Effector memory CD4-positive, alpha-beta T cell (primary cell): ENCODE measurements around the gene GREM2.

Source experiments
- DNase-seq, 3 donors: peaks; one replicate each; pipeline ENCODE4 v3.0.0-alpha.2; 2020
- H3K27ac ChIP-seq: 2 replicates; pipeline ENCODE4 v1.7.0; 2013; ENCODE audit warnings: mild to moderate bottlenecking, low read length, moderate library complexity; ENCODE audit not compliant: insufficient read depth, poor library complexity, severe bottlenecking
- H3K27me3 ChIP-seq: replicated peaks from 2 replicates; pipeline ENCODE4 v1.7.0; 2013; ENCODE audit warnings: mild to moderate bottlenecking, low read length; ENCODE audit not compliant: insufficient read depth, control insufficient read depth, poor library complexity, severe bottlenecking
- H3K36me3 ChIP-seq: 2 replicates; pipeline ENCODE4 v1.7.0; 2013; ENCODE audit warnings: mild to moderate bottlenecking, low read length, moderate library complexity; ENCODE audit not compliant: control insufficient read depth, insufficient read depth
- H3K4me1 ChIP-seq: 2 replicates; pipeline ENCODE4 v1.7.0; 2013; ENCODE audit warnings: low read length, mild to moderate bottlenecking; ENCODE audit not compliant: control insufficient read depth, insufficient read depth, poor library complexity, severe bottlenecking
- H3K4me3 ChIP-seq: 2 replicates; pipeline ENCODE4 v1.7.0; 2013; ENCODE audit warnings: low read length, low read depth, mild to moderate bottlenecking; ENCODE audit not compliant: insufficient read depth, poor library complexity, severe bottlenecking
- H3K9me3 ChIP-seq: 2 replicates; pipeline ENCODE4 v1.7.0; 2013; ENCODE audit warnings: mild to moderate bottlenecking, low read length, moderate library complexity; ENCODE audit not compliant: control insufficient read depth
- total RNA-seq, 3 donors: gene quantifications; one replicate each; lab custom pipeline; 2026; lab: John Stamatoyannopoulos, UW

The GREM2 gene
- 2.3 to 3.6 (median 2.5) reads per million in 3 donors for total RNA-seq

DNA sequence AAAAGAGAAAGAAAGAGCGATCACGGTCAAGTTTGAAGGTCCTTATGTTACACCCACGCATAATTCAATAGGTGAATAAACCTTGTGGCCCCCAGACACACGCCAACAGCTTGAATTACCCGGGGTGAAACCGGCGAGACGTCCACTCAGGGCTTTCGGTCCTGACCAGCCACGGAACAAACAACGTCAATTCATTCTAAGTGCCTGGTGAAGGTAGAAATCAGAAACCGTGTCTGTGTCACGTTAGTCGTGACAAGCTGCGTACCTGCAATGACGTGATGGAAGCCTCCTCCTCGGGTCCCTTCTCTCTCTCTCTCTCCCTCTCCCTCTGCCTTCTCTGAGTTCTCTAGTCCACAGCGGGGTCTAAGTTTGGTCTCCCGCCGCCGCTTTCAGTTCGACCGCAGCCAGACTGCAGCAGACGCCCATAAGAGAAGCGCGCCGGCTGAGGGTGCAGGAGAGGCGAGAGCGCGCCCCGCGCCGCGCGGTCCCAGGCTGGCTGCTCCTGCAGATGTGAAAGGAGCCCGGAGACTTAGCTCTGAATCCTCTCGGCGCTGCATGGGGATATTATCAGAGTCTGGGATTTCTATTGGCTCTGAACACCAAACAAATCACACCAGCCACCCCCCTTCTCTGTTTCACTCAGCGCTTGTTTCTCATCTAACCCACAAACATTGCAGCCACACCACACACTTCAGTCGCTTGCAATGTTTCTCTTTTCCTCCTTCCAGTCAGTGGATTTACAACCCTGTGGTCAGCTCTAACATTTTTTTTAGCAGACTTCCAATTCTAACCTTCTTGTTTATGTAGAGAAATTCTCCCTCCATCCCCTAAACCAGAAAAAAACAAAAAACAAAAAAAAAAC is at the start of gene GREM2:
TSS of gene GREM2 (minus strand) at position 537 of the 862 bp plus-strand sequence. CDS start 118,680 bp downstream, outside the sequence.
- Histone ChIP-seq H3K36me3 (no peaks in the 10 kb centered on the region), H3K27me3 (no peaks in the 10 kb centered on the region), H3K4me3 (peak within 1 kb of the TSS; percentile 60), H3K4me1 (no peaks in the 10 kb centered on the region), H3K9me3 (no peaks in the 10 kb centered on the region), H3K27ac (peak within 1 kb of the TSS; percentile 62)
- DNase-seq: peak; percentile 8 to 19 (median 17)

DNA sequence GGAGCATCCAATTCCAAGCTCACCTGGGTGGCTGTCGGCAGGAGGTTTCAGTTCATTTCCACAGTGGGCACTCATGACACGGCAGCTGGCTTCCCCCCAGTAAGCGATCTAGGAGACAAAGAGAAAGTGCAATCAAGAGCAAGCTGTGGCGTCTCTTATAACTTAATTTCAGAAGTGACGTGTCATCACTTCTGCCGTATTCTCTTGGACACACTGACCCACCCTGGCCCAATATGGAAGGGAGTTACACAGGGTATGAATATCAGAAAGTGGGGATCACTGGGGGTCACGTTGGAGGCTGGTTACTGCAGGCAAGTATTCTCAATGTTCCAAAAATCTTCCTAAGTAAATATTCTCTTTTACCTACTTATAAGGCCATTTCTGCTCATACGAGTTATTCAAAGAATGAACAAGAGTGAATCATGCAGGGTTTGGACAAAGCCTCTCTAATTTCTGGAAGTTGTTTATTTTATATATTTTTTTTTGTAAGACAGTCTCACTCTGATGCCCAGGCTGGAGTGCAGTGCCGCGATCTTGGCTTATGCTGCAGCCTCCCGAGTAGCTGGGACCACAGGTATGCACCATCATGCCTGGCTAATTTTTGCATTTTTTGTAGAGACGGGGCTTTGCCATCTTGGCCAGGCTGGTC is 46.5 kb upstream of the GREM2 start:
- DNase-seq: no peak
- Histone ChIP-seq H3K4me1 (no peaks in the 10 kb centered on the region), H3K36me3 (no peaks in the 10 kb centered on the region), H3K9me3 (no peaks in the 10 kb centered on the region), H3K27ac (no peak overlapping the region), H3K27me3 (no peaks in the 10 kb centered on the region), H3K4me3 (no peak overlapping the region)

DNA sequence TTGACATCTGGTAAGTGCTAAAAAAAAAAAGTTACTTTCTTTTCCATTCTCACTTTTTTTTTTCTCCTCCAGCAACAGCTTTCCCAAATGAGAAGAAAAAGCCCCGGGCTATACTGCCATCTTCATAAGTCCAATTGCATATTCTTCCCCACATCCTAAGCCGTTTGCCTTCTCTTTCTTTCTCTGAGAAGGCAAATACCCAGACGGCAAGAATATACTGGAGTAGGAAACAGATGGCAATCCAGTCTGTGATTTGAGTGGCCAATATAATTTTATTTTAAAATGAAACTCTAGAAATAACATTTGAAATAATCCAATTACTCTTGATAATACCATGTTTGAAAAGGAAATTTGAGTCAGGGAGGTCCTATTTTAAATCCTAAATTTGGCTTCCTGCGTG is 44.6 kb upstream of the GREM2 start:
- H3K9me3 ChIP-seq: no peaks in the 10 kb centered on the region
- H3K4me1 ChIP-seq: no peaks in the 10 kb centered on the region
- H3K4me3 ChIP-seq: no peak overlapping the region
- H3K36me3 ChIP-seq: no peaks in the 10 kb centered on the region
- no peak for DNase-seq
- no peaks in the 10 kb centered on the region for H3K27me3 ChIP-seq
- H3K27ac ChIP-seq: no peak overlapping the region

DNA sequence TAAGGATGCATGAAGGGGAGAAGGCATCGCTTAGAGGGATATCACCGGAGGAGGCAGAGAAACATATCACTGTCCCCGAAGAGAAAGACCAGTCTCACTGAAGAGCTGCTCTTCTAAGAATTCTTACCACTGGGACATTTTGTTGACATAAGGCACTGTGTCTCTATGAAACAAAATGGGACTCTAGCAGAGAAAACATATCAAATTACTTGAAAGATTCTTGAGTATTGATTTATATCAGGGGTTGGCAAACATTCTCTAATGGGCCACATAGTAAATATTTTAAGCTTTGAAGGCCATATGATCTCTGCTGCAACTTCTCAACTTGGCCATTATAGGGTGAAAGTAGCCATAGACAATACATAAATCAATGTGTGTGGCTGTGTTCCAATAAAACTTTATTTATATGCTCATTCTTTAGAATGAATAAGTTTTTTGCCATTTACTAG is 41.0 kb upstream of the GREM2 start:
- Histone ChIP-seq H3K4me1 (no peaks in the 10 kb centered on the region), H3K27ac (no peak overlapping the region), H3K36me3 (no peaks in the 10 kb centered on the region), H3K4me3 (no peak overlapping the region), H3K27me3 (no peaks in the 10 kb centered on the region), H3K9me3 (no peaks in the 10 kb centered on the region)
- DNase-seq: no peak

DNA sequence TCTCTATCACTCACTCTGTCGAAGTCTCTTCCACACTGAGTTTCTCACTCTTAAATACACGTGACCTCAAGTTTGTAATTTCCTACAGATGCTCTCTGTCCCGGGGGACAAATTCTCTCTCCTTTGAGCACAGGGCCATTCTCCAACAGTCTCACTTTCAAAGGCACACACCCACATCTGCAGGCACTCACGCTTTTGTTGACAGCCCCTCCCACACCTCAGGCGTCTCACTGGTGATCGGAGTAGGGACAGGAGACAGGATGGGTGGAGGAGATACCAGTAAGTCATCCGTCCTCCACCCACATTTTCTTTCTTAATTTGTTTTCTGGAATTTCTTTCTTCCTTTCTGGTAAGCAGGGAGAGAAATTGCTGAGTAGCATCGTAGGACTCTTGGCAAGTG is 40.6 kb upstream of the GREM2 start:
- no peak for DNase-seq
- Histone ChIP-seq H3K4me3 (no peak overlapping the region), H3K9me3 (no peaks in the 10 kb centered on the region), H3K4me1 (no peaks in the 10 kb centered on the region), H3K36me3 (no peaks in the 10 kb centered on the region), H3K27ac (no peak overlapping the region), H3K27me3 (no peaks in the 10 kb centered on the region)

DNA sequence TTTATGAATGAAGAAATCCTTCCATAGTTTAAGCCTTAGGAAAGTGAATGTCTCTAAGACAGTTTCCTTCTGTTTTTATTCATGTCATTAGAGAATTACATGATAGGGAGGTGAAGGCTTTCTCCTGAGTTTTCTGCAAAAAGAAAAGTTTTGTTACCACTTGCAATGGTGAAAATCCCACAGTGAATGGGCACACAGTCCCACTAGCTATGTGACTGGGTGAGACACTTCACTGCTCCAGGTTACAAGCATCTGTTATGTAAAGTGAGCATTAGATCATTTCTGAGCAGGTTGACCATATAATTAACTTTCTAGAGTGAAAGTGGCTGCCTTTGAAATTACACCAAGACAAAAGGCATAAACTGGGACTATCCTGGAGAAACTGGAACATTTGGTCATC is 38.9 kb upstream of the GREM2 start:
- Histone ChIP-seq H3K36me3 (no peaks in the 10 kb centered on the region), H3K4me3 (no peak overlapping the region), H3K27ac (no peak overlapping the region), H3K4me1 (no peaks in the 10 kb centered on the region), H3K27me3 (no peaks in the 10 kb centered on the region), H3K9me3 (no peaks in the 10 kb centered on the region)
- no peak for DNase-seq

DNA sequence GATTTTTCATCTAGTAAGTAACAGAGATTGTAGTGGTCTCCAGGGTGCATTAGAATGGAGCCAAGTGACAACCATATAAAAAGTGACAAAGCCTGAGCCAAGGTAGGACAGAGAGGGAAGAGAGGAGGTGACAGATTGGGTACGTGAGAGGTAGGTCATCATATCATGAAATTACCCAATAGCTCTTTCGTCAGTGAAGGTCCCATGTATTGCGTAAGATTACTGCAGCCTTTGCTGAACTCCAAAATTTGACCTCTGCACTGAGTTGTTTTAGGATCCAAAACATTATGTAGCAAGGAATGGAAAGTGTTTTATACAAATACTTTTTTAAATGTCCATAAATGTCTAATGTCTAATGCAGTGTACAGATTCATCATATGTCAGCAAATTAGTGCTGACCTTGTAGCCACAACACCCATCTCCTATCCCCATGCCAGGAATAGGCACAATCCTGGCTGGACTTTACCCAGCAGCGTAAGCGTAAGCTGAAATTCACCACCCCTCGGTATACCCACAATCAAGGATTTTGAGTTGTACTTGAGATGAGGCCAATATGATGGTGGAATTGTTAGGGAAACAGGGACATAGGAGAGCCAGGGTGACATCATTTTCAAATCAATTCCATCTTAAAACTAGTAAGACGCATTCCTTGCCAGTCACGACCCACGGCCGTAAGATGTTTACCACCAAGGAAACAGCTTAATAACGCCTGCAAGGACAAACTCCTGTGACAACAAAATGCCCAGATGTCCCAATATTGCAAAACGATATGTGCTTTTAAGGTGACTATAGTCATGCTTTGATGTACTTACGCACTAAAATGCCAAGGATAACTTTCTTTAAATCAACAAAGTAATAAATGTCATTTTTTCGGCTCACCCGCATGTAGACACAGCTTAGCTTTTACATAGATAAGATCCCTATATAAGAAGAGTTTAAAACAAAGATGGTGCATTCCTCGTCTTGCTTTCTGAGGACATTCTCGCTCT is 38.1 kb upstream of the GREM2 start:
- no peaks in the 10 kb centered on the region for H3K4me1 ChIP-seq
- DNase-seq: no peak
- H3K4me3 ChIP-seq: no peak overlapping the region
- H3K36me3 ChIP-seq: no peaks in the 10 kb centered on the region
- no peaks in the 10 kb centered on the region for H3K9me3 ChIP-seq
- no peak overlapping the region for H3K27ac ChIP-seq
- H3K27me3 ChIP-seq: no peaks in the 10 kb centered on the region

DNA sequence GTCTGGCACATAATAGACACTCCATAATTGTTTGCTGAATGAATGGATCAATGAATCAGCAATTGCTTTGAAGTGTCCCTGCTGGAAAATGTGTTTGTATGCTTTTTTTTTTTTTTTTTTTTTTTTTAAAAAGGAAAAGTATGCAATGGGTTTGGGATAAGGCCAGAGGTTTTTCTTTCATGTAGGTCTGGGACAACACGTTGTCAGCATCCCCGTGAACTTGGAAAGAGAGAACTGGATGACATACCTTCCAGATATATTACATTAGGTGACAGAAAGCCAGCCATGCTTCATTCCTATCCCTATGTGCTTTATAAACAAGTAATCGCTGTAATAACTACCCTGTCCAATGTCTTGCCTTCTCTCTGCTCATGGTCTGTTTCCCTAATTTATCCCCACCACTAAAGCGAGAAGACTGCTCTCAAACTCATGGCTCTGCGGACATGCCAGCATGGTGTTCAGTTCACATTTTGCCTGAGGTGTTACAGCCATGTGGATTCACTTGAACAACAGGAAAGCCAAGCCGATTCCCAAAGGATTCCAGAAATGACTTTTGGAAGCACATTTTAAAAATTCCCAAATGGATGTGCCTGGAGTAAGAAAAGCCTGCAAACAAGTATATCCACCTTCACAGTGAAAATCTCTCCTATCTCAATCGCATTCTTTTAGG is 34.8 kb upstream of the GREM2 start:
- no peaks in the 10 kb centered on the region for H3K9me3 ChIP-seq
- DNase-seq: no peak
- no peak overlapping the region for H3K27ac ChIP-seq

DNA sequence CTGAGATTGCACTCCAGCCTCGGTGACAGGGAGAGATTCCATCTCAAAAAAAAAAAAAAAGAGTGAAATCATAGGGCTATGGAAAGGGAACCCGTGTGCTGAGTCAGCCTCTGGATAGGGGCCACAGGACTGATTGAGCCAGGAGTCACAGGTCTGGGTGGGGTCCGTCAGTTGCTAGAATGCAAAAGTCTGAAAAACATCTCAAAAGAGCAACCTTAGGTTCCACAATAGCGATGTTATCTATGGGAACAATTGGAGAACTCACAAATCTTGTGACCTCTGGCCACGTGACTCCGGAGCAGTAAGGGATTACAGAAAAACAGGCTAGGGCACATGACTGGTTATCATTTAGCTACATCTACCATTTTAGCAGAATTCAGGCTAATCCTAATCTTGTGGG is 32.8 kb upstream of the GREM2 start:
- H3K4me3 ChIP-seq: no peak overlapping the region
- DNase-seq: no peak
- no peaks in the 10 kb centered on the region for H3K9me3 ChIP-seq

More for the DNA sequence above, 34.8 kb upstream of the GREM2 start:
- H3K4me3 ChIP-seq: no peak overlapping the region
- no peaks in the 10 kb centered on the region for H3K36me3 ChIP-seq
- no peaks in the 10 kb centered on the region for H3K4me1 ChIP-seq
- no peaks in the 10 kb centered on the region for H3K27me3 ChIP-seq

More for the DNA sequence above, 32.8 kb upstream of the GREM2 start:
- Histone ChIP-seq H3K4me1 (no peaks in the 10 kb centered on the region), H3K27me3 (no peaks in the 10 kb centered on the region), H3K36me3 (no peaks in the 10 kb centered on the region), H3K27ac (no peak overlapping the region)
